HuH-7.5 (cell line): ENCODE data around the gene CHCHD10.
A peak's percentile ranks its signal among the peaks of the same experiment; 100 is the strongest.

ENCODE experiments used
- DNase-seq: peaks from one replicate; pipeline ENCODE4 v3.0.0; 2011; ENCODE audit warnings: low spot score

Gene CHCHD10

DNA sequence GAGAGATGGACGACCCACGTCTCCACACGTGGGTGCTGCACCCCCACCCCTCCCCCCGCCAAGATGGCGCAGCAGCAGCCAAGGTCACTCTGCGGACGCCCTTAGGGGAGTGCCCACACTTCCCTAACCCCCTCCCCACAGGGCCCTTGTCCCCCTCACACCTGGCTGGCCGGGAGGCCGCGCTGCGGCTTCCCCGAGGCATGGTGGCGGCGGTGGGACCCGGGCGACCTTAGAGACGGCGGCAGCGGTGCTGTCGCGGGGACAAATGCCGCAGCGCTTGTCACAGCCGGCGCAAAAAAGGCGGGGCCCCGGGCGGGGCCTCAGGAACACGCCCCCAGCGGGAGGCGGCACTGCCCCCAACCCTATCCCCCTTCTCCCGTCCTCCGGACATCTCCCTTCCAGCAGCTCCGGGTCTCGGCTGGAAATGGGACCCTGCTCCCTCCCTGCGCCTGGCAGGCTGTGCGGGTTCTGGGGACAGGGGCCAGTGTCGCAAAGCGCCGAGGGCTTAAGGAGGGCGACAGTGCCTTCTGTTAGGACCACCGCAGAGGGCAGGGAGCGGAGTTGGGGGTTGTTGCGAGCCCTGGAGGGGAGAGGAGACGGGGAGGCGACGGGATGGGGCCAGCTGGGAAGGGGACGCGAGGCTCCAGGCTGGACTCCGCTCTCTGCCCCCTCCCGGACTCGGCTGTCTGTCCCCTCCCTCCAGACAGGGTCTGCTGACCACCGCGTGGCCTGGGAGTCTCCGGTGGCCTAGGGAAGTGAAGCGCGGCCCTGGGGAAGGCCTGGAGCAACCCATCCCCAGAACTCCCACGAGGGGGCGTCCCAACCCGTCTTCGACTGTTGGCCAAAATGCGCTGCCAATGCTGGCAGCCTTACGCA is at the start of gene CHCHD10:
TSS of gene CHCHD10 (minus strand) at position 300 of the 876 bp plus-strand sequence. CDS start at position 202, 98 bp downstream.
- peak; percentile 92 for DNase-seq

DNA sequence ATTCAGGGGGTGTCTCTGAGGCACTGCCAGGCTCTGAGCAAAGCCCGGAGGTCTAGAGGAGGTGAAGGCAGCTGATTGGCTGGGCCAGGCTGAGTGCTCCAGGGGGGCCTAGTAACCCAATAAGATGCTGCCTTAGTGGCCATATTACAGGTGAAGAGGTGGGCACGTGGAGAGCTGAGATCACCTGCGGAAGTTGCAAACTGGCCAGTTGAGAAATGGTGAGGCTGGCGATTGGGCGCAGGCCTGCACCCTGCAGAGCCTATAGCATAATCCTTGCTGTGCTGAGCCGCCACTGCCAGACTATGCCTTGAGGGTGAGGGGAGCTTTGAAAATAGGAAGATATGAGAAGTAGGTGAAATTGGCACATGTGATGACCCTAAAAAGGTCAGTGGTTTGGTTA is 49.4 kb upstream of the CHCHD10 start:
- no peak for DNase-seq

DNA sequence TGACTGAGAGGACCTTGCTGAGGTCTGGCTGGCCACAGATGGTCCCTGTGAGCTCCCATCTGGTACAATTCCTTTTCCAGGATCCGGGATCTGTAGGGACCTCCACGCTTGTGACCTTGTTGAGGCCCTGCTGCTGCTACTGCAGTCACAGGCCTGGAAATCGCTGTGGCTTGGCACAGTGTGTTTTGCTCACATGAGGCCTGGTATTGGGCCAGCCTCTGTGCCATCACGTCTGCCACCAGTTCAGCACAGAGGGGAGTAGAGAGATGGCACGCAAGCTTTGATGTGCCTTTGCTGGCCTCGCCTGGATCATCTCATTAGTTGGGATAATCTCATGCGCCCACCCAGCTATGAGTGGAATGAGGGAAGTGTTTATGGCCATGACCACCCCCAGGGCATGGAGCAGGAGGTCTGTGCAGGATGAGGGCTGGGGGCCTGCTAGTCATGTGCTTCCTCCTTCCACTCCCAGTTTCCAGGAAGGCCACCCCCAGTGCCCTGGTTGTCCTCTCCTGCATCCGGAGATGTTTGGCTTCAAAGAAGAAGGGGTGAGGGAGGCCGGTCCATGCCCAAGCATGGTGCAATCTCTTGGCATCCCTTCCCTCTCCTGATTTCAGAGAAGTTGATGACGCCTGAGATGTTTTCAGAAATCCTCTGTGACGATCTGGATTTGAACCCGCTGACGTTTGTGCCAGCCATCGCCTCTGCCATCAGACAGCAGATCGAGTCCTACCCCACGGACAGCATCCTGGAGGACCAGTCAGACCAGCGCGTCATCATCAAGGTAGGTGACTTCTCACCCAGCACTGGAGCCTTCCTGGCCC is 48.6 kb upstream of the CHCHD10 start:
- DNase-seq: no peak

DNA sequence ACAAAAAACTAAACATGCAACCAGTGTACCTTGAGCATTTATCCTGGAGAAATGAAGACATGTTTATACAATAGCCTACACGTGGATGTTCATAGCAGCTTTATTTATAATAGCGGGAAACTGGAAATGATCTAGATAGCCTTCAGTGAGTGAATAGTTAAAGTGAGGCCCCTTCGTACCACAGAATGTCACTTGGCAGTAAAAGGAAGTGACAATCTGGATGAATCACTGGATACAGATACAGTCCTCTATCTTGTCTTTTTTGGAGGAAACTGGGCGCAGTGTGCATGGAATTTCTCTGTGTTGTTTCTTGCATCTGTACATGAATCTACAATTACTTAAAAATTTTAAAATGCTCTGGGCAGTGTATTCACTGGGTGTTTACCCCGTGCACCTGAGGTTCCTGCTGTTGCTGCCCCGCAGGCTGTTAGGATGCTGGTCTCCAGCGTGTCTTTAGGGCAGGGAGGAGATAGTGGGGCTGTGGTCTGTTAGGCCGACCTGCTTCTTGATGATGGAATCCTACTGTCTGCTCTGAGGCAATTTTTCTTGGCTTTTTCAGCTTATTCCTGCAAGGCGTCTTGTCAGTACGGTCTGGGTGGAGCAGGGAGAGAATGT is 47.9 kb upstream of the CHCHD10 start:
- no peak for DNase-seq

DNA sequence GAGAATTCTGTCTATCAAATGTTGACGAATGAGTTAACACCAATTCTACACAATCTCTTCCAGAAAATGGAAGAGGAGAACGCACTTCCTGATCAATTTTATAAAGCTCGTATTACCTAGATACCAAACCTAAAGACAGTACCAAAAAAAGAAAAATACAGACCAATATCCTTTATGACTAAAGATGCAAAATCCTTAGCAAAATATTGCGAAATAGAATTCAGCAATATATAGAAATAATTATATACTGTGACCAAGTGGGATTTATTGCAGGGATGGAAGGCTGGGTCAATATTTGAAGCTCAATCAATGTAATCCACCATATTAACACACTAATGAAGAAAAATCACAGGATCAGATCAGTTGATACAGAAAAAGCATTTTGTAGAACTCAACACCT is 44.6 kb upstream of the CHCHD10 start:
- no peak for DNase-seq

DNA sequence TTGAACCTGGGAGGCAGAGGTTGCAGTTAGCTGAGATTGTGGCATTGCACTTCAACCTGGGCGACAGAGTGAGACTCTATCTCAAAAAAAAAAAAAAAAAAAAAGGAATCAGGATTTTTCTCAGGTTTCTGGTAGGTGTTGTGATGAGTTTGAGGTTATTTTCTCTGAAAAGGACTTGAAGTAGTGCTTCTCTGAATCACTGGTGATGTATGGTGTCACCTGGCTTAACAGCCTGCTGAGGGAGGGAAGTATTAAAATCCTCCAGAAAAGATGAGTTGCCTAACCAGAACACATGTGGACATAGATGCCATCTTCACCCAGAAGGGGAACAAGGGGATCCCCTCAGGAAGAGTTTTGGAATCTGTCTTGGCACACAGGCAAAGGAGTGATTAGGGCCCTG is 39.1 kb upstream of the CHCHD10 start:
- no peak for DNase-seq

DNA sequence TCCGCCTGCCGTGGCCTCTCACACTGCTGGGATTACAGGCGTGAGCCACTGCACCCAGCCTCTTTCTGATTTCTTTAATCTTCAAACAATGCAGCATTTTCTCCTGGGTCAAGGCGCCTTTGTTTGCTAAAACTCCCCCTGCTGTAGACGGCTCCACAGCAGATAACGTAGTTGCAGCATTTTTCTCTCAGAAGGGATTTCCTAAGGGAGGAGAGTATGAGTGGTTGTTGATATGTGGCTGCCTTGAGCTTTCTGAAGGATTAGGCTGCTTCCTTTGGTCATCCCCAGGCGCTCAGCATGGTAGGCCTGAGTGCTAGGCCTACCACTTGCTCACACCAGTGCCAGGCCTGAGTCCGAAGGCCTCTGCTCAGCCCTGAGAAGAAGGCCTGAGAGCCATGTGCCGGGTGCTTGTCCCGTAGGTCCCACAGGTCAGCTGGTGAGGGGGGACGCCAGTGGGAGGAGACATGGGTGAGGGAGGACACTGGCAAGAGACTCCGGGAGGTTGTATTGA is 37.1 kb upstream of the CHCHD10 start:
- no peak for DNase-seq

DNA sequence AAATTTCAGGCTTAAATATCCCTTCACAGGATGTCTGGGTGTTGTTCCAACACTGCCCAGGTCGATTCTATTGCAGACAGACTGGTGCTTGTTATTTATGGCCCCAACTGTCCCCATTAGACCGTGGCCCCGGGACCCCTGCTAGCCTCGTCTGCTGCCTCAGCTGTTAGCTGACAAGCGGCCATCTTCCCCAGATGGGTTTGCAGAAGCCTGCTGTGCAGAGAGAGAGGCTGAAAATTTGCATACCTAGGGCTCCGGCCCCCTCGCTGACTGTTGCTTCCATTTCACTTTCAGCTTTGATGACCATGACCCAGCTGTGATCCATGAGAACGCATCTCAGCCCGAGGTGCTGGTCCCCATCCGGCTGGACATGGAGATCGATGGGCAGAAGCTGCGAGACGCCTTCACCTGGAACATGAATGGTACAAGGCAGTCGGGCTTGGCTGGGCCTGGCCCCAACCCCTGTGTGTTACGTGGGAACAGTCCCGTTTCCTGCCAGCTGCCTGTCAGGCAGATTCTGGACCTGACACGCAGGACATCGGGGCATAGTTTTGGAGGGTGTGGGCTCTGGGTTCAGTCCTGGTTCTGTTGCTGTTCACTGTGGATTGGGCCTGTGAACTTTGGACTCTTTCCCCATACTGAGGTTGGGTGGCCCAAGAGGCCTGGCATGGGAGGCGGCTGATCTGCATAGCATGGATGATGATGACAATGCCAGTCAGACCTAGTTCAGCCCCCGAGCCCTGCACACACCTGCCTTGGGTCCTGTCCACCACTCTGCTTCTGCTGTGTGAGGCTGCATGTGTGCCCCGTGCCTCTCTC is 35.4 kb upstream of the CHCHD10 start:
- DNase-seq: no peak

DNA sequence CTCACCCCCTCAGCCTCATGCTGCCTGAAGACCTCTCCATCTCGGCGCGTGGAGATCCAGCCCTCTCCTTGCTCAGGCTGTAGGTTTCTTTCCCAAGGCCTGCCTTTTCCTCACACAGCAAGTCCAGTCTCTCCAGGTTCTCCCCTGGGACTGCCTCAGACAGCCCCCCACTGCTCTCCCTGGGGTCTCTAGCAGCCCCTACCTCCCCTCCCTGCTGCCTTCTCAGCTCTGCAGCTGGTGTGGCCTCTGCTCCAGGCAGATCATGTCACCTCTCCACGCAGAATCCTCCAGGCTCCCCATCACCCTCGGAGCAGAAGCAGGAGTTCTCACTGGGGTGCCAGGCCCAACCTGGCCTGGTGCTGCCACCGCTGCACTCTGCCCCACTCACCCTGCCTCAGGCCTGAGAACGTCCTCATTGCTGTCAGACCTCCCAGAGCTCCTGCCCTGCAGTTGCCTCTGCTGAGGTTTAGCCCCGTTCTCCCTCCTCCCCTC is 34.2 kb upstream of the CHCHD10 start:
- DNase-seq: no peak

DNA sequence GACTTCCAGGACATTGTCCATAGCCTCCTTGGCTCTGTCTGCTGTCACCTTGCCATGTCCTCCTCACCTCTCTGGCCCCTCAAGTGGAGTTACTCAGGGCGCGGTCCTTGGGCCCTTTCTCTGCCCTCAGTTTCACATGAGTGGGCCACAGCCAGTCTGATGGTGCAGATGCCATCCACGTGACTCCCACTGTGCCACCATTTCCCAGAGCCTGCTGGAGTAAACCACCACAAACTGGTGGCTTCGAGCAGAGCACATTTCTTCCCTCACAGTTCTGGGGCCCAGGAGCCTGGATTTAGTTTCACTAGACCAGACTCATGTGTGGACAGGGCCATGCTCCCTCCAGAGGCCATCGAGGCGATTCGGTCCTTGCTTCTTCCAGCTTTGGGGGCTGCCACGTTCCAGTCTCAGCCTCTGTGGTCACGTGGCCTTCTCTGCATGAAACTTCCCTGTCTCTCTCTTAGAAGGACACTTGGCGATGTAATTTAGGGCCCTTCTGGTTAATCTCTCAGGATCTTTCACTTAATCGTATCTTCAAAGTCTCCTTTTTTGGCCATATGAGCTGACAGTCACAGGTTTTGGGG is 33.6 kb upstream of the CHCHD10 start:
- DNase-seq: no peak

DNA sequence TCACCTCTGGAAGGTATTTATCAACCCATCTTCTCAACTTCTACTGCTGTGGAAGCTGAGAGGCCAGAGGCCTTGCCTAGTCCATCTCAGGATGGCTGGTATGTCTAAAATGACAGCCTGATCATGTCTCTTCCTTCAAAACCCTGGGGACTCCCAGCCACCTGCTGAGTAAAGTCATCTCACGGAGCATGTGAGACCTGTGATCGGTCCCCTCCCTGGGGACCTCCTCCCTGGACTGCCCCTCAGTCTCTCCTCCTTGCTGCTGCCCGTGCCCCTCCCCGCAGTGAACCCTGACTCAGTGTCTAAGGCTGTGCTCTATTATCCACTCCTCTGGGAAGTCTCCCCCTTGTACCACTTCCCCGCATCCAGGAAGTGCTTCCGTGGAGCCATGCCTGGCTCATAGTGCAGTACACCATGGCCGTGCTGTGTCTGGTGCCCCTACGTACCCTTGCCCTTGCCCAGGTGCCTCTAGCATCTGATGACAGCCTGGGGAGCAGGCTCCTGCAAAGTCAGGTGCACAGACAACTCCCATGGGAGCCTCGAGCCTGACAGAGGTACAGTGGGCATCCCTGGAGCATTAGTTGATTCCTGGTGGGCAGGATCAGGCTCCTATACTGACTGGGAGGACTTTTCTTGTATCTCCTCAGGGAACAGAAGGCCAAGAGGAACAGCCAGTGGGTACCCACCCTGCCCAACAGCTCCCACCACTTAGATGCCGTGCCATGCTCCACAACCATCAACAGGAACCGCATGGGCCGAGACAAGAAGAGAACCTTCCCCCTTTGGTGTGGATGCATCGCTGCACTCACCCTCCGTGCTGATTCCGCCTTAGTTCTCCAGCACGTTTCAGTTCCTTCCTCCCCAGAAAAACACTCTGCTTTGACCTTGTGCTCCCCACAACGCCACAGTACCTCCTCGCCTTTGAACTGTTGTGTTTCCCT is 32.8 kb upstream of the CHCHD10 start:
- DNase-seq: no peak

DNA sequence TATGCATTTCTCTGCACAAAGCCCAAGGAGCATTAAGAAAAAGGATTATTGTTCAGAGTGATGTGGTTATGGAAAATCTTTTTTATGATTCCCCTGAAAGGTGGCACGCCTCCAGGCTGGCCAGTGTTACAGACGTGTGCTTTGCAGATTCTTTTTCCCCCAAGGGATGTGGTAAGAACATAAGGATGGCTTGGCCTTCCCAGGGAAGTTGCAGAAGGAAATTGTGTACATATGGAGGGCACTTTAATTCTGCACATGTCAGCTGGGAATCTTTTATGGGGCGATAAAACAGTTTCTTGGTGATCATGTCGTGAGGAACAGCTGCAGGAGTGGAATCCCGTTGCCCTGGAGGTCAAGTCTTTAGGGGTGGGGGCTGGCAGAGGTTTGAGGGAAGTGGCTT is 28.7 kb upstream of the CHCHD10 start:
- DNase-seq: no peak

DNA sequence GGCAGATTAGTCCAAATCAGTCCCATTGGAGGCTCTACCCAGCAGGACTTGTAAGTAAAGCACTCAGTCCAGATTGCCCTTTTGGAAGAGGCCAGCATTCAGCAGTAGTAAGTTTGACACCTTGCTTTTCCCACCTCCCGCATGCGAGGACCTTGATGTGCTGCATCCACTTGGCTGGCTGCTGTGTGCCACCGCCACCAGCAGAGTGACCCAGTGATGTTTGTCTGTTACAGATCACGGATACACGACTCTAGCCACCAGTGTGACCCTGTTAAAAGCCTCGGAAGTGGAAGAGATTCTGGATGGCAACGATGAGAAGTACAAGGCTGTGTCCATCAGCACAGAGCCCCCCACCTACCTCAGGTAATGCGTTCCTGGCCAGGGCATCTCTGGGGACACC is 25.6 kb upstream of the CHCHD10 start:
- DNase-seq: no peak

DNA sequence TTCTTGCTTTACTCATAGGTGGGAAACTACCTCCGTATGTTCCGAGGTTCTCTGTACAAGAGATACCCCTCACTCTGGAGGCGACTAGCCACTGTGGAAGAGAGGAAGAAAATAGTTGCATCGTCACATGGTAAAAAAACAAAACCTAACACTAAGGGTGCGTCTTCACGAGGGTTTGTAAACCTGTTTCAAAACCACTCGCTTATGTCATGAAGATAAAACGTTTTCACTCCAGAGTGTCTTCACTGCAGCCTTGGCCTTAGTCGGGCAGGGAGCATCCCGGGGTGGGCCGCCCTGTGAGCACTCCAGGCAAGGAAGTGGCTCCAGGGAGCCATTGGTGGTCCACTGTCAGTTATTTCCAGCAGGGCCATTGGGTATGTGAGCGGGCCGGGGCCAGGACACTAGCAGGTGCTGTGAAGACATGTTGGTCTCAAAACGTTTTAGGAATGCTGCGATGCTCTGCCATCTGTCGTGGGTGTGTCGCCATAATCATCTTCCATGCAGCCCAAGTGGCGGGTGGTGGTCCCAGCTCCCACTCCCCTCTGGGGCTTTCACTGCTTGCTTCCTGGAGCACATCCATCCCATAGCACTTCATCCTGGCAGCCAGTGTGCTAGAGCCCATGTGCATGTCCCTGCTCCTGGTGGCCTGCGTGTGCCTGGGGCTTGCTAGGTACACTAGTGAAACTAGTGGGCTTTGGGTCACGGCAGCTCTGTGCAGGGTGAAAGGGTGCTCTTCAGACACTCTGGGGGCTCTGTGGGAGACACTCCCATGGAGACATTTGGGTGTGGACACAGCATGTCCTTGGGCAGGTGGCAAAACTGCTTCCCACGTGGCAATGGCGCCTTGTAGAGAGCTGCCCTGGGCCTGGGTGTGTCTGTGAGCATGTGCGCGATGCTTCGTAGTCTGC is 24.2 kb upstream of the CHCHD10 start:
- DNase-seq: no peak

DNA sequence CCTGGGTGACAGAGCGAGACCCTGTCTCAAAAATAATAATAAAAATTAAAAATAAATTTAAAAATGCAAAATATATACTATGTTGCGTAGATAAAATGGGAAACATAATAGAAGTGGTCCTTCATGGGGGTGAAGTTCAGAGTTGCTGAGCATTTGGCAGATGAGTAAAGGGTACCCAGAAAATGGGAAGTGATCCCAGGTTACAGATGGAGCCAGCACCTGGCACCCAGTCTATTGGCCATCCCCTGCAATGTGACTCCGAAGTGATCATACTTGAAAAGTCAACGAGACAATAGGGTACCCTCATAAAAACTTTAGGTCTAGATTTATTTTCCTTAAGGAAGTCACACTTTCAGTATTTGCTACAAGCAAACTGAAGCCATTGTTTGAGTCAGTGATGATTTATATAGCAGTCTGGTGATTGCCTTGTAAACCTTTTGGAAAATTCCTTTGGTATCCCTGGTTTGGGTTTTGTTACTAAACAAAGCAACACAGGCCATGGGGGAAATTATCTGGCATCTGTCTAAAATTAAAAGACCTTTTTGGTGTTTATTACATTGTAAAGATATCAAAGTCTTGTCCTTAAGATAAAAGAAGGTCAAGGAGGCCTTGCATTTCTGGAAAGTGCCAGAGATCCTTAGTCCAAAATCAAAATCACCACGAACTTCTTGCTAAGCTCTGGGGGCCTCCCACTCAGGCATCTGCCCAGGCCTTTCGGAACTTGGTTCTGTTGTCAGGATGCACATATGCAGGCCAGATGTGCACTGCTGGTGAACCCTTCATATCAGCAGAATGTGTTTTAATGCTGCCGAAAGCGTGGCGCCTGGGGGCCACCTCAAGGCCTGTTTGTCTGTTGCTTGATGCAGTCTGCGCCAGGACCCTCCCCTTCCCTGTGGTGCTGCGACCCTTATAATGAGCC is 23.3 kb upstream of the CHCHD10 start:
- no peak for DNase-seq

DNA sequence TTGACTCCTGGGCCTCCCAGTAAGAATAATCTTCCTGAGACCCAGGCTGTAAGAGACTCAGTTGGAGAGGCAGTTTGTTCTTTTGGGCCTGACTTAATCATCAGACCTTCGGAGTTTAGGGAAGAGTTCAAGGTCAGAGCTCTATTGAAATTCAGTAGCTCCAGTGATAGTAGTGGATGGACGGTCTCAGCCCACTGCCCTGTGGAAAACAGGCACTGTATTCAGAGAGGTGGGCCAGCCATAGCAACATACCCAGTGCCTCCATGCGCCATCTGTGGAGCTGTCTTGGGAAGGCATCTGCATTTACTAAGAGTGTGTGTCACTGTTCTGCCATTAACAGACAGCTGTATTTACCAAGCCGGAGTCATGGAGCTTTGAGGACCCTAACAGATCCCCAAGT is 21.9 kb upstream of the CHCHD10 start:
- no peak for DNase-seq

DNA sequence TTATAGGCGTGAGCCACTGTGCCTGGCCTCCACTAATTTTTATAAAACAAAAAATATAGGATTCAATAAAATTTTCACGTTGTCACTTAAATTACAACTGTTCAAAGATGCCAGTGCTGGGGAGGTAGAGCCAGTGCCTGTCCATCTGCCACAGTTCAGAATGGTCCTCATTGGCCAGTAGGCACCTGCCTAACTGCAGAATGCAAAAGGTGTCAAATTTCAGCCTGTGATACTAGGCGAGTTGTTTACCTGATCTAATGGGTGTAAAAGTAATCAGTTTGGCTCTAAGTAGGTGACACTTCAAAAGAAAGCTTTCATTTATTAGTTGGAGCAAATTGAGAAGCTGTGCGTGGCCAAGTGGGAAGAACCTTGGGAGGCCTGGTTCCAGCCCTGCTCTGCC is 21.3 kb upstream of the CHCHD10 start:
- no peak for DNase-seq

DNA sequence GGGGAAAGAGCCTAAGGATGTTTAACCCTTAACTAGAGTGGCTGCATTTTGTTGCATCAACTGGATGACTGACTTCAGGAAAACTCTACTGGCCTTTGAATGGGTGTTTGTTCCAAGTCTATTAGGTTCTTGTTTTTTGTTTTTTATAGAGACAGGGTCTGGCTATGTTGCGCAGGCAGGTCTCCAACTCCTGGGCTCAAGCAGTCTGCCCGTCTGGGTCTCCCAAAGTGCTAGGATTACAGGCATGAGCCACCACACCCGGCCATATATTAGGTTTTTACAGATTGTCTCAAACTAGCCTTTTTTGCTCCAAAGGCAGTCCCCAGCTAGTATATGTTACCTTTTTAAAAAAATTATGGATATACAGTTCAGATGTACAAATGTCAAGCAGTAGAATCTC is 20.1 kb upstream of the CHCHD10 start:
- no peak for DNase-seq
